ENCODE measurements around the gene SLC6A19. TPM values are rescaled to one million over a fixed set of nuclear protein-coding genes. Genes with fewer than 3 reads are reported as not detected.
A peak's percentile ranks its signal among the peaks of the same experiment; 100 is the strongest.

The SLC6A19 gene
- total and polyA plus RNA-seq, 8 donors = 0.13 to 5.5 (median 0.43) TPM; not detected in 3

GRCh38 chr5:1158647-1159340, 42.6 kb upstream of the SLC6A19 start:
- 69 to 86% (median 86%) methylated on average over 20 of the region's 20 CpGs for WGBS, 5 donors
- Histone ChIP-seq H3K27me3 (peaks cover 0 to 74% (median 23%) of the 10 kb centered on the region in 3 donors), H3K9me3 (peaks cover 3 to 6% (median 5%) of the 10 kb centered on the region in 4 donors), H3K36me3 (no peaks in the 10 kb centered on the region), H3K4me3 (no peak overlapping the region), H3K27ac (no peak overlapping the region), H3K4me1 (peaks cover 19 to 30% (median 26%) of the 10 kb centered on the region in 4 donors)
- TF ChIP-seq CTCF (IDR thresholded peaks at IDR 0.05) (no peak), POLR2A (IDR thresholded peaks at IDR 0.05) (no peak), EP300 (IDR thresholded peaks at IDR 0.05) (no peak), POLR2AphosphoS5 (IDR thresholded peaks at IDR 0.05) (no peak)
- intact Hi-C loops (cut with DNase I; ENCODE audit: low total_unique reads) = no loop called here
- no peak for DNase-seq

GRCh38 chr5:1159341-1159675, 42.1 kb upstream of the SLC6A19 start:
- 78 to 84% (median 80%) methylated on average over 11 of the region's 11 CpGs for WGBS, 5 donors
- no peaks in the 10 kb centered on the region for H3K36me3 ChIP-seq
- H3K9me3 ChIP-seq = peaks cover 3 to 6% (median 5%) of the 10 kb centered on the region in 4 donors

GRCh38 chr5:1159774-1160406, 41.5 kb upstream of the SLC6A19 start:
- Histone ChIP-seq H3K4me1 (peaks cover 19 to 28% (median 25%) of the 10 kb centered on the region in 4 donors), H3K9me3 (peaks cover 3 to 6% (median 5%) of the 10 kb centered on the region in 4 donors), H3K27ac (no peak overlapping the region), H3K36me3 (no peaks in the 10 kb centered on the region), H3K27me3 (peaks cover 0 to 66% (median 18%) of the 10 kb centered on the region in 3 donors), H3K4me3 (no peak overlapping the region)
- intact Hi-C loops (cut with DNase I; ENCODE audit: low total_unique reads) = loop anchor here (10.0 kb wide), 1 partner anchor 235 kb away; no protein-coding TSS in a partner anchor
- DNase-seq = no peak
- no peak for TF ChIP-seq CTCF (IDR thresholded peaks at IDR 0.05)
- TF ChIP-seq POLR2A (IDR thresholded peaks at IDR 0.05) = no peak
- TF ChIP-seq EP300 (IDR thresholded peaks at IDR 0.05) = no peak
- no peak for TF ChIP-seq POLR2AphosphoS5 (IDR thresholded peaks at IDR 0.05)
- 77 to 80% (median 79%) methylated on average over 3 to 4 of the region's 4 CpGs for WGBS, 5 donors

More at GRCh38 chr5:1159341-1159675, 42.1 kb upstream of the SLC6A19 start:
- peaks cover 19 to 30% (median 26%) of the 10 kb centered on the region in 4 donors for H3K4me1 ChIP-seq
- peaks cover 0 to 72% (median 23%) of the 10 kb centered on the region in 3 donors for H3K27me3 ChIP-seq
- intact Hi-C loops (cut with DNase I; ENCODE audit: low total_unique reads) = no loop called here
- H3K4me3 ChIP-seq = no peak overlapping the region
- DNase-seq = no peak
- no peak overlapping the region for H3K27ac ChIP-seq
- TF ChIP-seq EP300 (IDR thresholded peaks at IDR 0.05) (no peak), CTCF (IDR thresholded peaks at IDR 0.05) (no peak), POLR2AphosphoS5 (IDR thresholded peaks at IDR 0.05) (no peak), POLR2A (IDR thresholded peaks at IDR 0.05) (no peak)

- peaks cover 0 to 52% (median 4%) of the 10 kb centered on the region in 3 donors for H3K27me3 ChIP-seq
- TF ChIP-seq POLR2AphosphoS5 (IDR thresholded peaks at IDR 0.05) = peak in 1 of 3 donors; percentile 11
- TF ChIP-seq POLR2A (IDR thresholded peaks at IDR 0.05) = no peak
- H3K9me3 ChIP-seq = peaks cover 3 to 6% (median 5%) of the 10 kb centered on the region in 4 donors
- H3K4me3 ChIP-seq = no peak overlapping the region
- H3K27ac ChIP-seq = peak overlapping the region in 3 of 5 donors; percentile 60 to 70 (median 68)
- peak; percentile 56 to 78 for DNase-seq
- peaks cover 6 to 15% (median 12%) of the 10 kb centered on the region in 4 donors for H3K4me1 ChIP-seq
- WGBS, 5 donors = 48 to 70% (median 54%) methylated on average over 14 to 23 of the region's 23 CpGs
- no peaks in the 10 kb centered on the region for H3K36me3 ChIP-seq
- intact Hi-C loops (cut with DNase I; ENCODE audit: low total_unique reads) = loop anchor here (10.0 kb wide), 1 partner anchor 236 kb away; no protein-coding TSS in a partner anchor
Observed at GRCh38 chr5:1161108-1161832, 40.1 kb upstream of the SLC6A19 start.

All from stomach (tissue), 9 donors.